Vagina (tissue), 2 donors: ENCODE measurements around the gene ACACA.

Experiments
- POLR2A ChIP-seq, 2 donors: fragments of 450-650 bp; IDR thresholded peaks; one replicate each; pipeline ENCODE4 v1.6.1; 2017; ENCODE audit warnings: antibody characterized with exemption in 2 of 2, mild to moderate bottlenecking in 2 of 2, moderate library complexity in 2 of 2
- POLR2AphosphoS5 ChIP-seq, 2 donors: sonication (generic); formaldehyde crosslinking; IDR thresholded peaks; one replicate each; pipeline ENCODE4 v1.9.0; 2017; ENCODE audit warnings: antibody characterized with exemption in 2 of 2, mild to moderate bottlenecking in 2 of 2, low read depth in 1 of 2; ENCODE audit not compliant: insufficient read depth in 1 of 2

DNA sequence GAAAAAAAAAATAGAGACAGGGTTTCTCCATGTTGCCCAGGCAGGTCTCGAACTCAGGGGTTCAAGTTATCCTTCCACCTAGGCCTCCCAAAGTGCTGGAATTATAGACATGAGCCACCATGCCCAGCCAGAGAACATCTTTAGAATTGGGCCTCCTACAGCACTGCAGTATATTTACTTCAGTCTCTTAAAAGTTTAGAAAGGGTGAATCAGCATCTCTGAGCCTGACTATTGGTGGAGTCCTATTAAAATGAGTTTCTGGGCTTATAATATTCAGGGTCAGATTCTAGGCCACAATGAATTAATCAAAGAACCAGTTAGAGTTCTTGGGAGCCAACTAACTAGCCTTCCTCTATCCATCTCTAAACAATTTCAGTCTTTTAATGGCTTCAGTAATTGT is 22.8 kb upstream of the ACACA start:
- TF ChIP-seq POLR2A (IDR thresholded peaks at IDR 0.05): no peak
- no peak for TF ChIP-seq POLR2AphosphoS5 (IDR thresholded peaks at IDR 0.05; ENCODE audit: insufficient read depth in 1 of 2, low read depth in 1 of 2)
